HepG2 (cell line): ENCODE results near the gene KRTAP12-2. TPM values are rescaled to one million over a fixed set of nuclear protein-coding genes. Genes with fewer than 3 reads are reported as not detected.

Experiments used
- BHLHE40 ChIP-seq: IDR thresholded peaks from 2 replicates; pipeline ENCODE4 v1.6.1; 2011; ENCODE audit warnings: low read length, improper control_type of control experiment
- ETV6 ChIP-seq: sonication (generic); formaldehyde crosslinking; conservative IDR thresholded peaks from 2 replicates; pipeline ENCODE4 v1.4.0; 2020; ENCODE audit warnings: missing genetic modification reagents
- HMG20A ChIP-seq: IDR thresholded peaks from 2 replicates; pipeline ENCODE4 v1.6.1; 2016; ENCODE audit warnings: borderline replicate concordance
- MIER3 ChIP-seq: IDR thresholded peaks from 2 replicates; pipeline ENCODE4 v1.6.1; 2016; ENCODE audit warnings: missing compliant biosample characterization, borderline replicate concordance
- PCBP1 ChIP-seq: fragments of 200-400 bp; formaldehyde crosslinking; IDR thresholded peaks from 2 replicates; pipeline ENCODE4 v1.6.1; 2017; ENCODE audit warnings: mild to moderate bottlenecking, low read depth, low read length, borderline replicate concordance
- PRDM4 ChIP-seq: sonication (generic); formaldehyde crosslinking; IDR thresholded peaks from 2 replicates; pipeline ENCODE4 v1.9.0; 2021; ENCODE audit warnings: missing genetic modification reagents, borderline replicate concordance
- UBTF ChIP-seq: sonication (generic); formaldehyde crosslinking; IDR thresholded peaks from 2 replicates; pipeline ENCODE4 v1.4.0; 2020; ENCODE audit warnings: mild to moderate bottlenecking, missing genetic modification reagents
- ZBTB14 ChIP-seq: sonication (generic); formaldehyde crosslinking; IDR thresholded peaks from 2 replicates; pipeline ENCODE4 v1.4.0; 2020; ENCODE audit warnings: missing genetic modification reagents
- ZBTB3 ChIP-seq: sonication (generic); formaldehyde crosslinking; IDR thresholded peaks from 2 replicates; pipeline ENCODE4 v1.4.0; 2020; ENCODE audit warnings: low read depth, mild to moderate bottlenecking, moderate library complexity, missing genetic modification reagents, borderline replicate concordance
- ZBTB42 ChIP-seq: sonication (generic); formaldehyde crosslinking; IDR thresholded peaks from 2 replicates; pipeline ENCODE4 v1.5.0; 2020; ENCODE audit warnings: mild to moderate bottlenecking, missing genetic modification reagents
- ZFP36L1 ChIP-seq: sonication (generic); formaldehyde crosslinking; IDR thresholded peaks from 2 replicates; pipeline ENCODE4 v1.8.0; 2022; ENCODE audit warnings: mild to moderate bottlenecking, missing genetic modification reagents, moderate library complexity
- ZFP37 ChIP-seq: sonication (generic); formaldehyde crosslinking; IDR thresholded peaks from 2 replicates; pipeline ENCODE4 v1.4.0; 2020; ENCODE audit warnings: missing genetic modification reagents, borderline replicate concordance
- ZFP90 ChIP-seq: sonication (generic); formaldehyde crosslinking; IDR thresholded peaks from 2 replicates; pipeline ENCODE4 v1.8.0; 2022; ENCODE audit warnings: missing genetic modification reagents, mild to moderate bottlenecking, inconsistent platforms, borderline replicate concordance
- ZNF281 ChIP-seq: sonication (generic); formaldehyde crosslinking; IDR thresholded peaks from 2 replicates; pipeline ENCODE4 v1.4.0; 2020; ENCODE audit warnings: missing genetic modification reagents, borderline replicate concordance
- ZNF282 ChIP-seq: fragments of 450-650 bp; IDR thresholded peaks from 2 replicates; pipeline ENCODE4 v1.6.1; 2018; ENCODE audit not compliant: partially characterized antibody
- ZNF800 ChIP-seq: sonication (generic); formaldehyde crosslinking; IDR thresholded peaks from 2 replicates; pipeline ENCODE4 v1.4.0; 2020; ENCODE audit warnings: missing genetic modification reagents
- polyA plus RNA-seq, 8 experiments: library from polyadenylated mRNA; depleted of rRNA in 3 of 8; stranded (reverse) in 7 of 8; unstranded in 1 of 8; fragments of >200 nt; fragmentation: Illumina TruSeq in 4 of 8; extraction: Trizol in 4 of 8; gene quantifications; 2 replicates each; pipeline versions ENCODE4 v1.2.1 to v1.2.3, GENCODE V29; 2011 to 2016; ENCODE audit warnings: low read depth in 4 of 8, missing spikeins in 1 of 8, mixed read lengths in 1 of 8; ENCODE audit not compliant: insufficient read depth in 1 of 8
- total RNA-seq, 5 experiments: library from RNA; depleted of rRNA; stranded (reverse); fragments of >200 nt; fragmentation: Illumina TruSeq; extraction: Trizol; gene quantifications; 2 replicates each; pipeline ENCODE4 v1.2.3, GENCODE V29; 2016; ENCODE audit warnings: low read depth in 1 of 5

KRTAP12-2 gene
- total and polyA plus RNA-seq, 2 of the 13 experiments (the other 11 are each of a cell fraction or from before 2014, with no cell fraction given) = not detected

GRCh38 chr21:44702973-44703730, 36.4 kb upstream of the KRTAP12-2 start (continued):
- no peak for TF ChIP-seq PRDM4 (CRISPR knock-in tag)
- TF ChIP-seq ZFP90 (CRISPR knock-in tag) = no peak
- no peak for TF ChIP-seq ZNF281 (CRISPR knock-in tag)
- peak; percentile 18; the same call in 1 of the 2 replicates for TF ChIP-seq UBTF (CRISPR knock-in tag)
- TF ChIP-seq ZBTB3 = no peak
- no peak for TF ChIP-seq ZNF282
- no peak for TF ChIP-seq ZBTB14 (CRISPR knock-in tag)
- no peak for TF ChIP-seq PCBP1
- 0 out of 2 replicates have a peak, but pooled peaks have one; percentile 25 for TF ChIP-seq BHLHE40
- TF ChIP-seq ZNF800 (CRISPR knock-in tag) = no peak
- TF ChIP-seq ZFP36L1 (CRISPR knock-in tag) = peak; percentile 94; the same call in 1 of the 2 replicates
- peak; percentile 73; the same call in 1 of the 2 replicates for TF ChIP-seq MIER3 (CRISPR knock-in tag)
- no peak for TF ChIP-seq ETV6 (CRISPR knock-in tag)
- TF ChIP-seq ZFP37 (CRISPR knock-in tag) = peak; percentile 55; the same call in 1 of the 2 replicates
- TF ChIP-seq ZBTB42 = no peak
- TF ChIP-seq HMG20A = no peak
